GM06990 (cell line): ENCODE results near the gene GANC.
A peak's percentile ranks its signal among the peaks of the same experiment; 100 is the strongest.

Experiments
- DNase-seq: peaks from one replicate; pipeline ENCODE4 v3.0.0-alpha.2; 2011; ENCODE audit not compliant: insufficient read length; ENCODE audit errors: extremely low read depth
- H3K27me3 ChIP-seq: replicated peaks from 2 replicates; pipeline ENCODE4 v1.6.0; 2011; ENCODE audit warnings: low read length; ENCODE audit not compliant: control insufficient read depth, insufficient read depth
- H3K36me3 ChIP-seq: 2 replicates; pipeline ENCODE4 v1.5.1; 2011; ENCODE audit warnings: low read length; ENCODE audit not compliant: control insufficient read depth, insufficient read depth
- H3K4me3 ChIP-seq: replicated peaks from 2 replicates; pipeline ENCODE4 v1.5.1; 2011; ENCODE audit warnings: low read depth, mild to moderate bottlenecking, control low read depth, low read length
- CTCF ChIP-seq: IDR thresholded peaks from 2 replicates; pipeline ENCODE4 v1.5.1; 2011; ENCODE audit warnings: low read length, control low read depth, mild to moderate bottlenecking, inconsistent platforms; ENCODE audit not compliant: insufficient read depth, poor library complexity, severe bottlenecking

Gene GANC

DNA sequence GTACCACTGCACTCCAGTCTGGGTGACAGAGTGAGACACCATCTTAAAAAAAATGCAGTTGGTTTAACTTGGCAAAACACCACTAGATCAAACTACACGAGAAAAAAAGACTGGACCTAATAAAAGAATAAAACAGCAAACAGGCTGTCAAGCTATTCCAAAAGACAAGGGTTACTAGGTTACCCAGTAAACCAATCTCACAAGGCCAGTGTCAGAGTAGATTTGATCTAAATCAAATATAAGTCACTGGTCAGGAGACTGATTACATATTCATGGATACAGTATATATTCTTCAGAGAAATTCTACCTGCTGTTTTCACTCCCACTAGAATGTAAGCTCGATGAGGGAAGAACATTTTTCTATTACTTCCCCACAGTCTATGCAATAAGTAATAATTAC lies 2.5 kb upstream of the GANC start:
- H3K36me3 ChIP-seq, result no peaks in the 10 kb centered on the region; the same call in none of the 2 replicates
- no peak overlapping the region for H3K4me3 ChIP-seq
- no peak for TF ChIP-seq CTCF
- DNase-seq, result no peak
- H3K27me3 ChIP-seq, result no peaks in the 10 kb centered on the region

DNA sequence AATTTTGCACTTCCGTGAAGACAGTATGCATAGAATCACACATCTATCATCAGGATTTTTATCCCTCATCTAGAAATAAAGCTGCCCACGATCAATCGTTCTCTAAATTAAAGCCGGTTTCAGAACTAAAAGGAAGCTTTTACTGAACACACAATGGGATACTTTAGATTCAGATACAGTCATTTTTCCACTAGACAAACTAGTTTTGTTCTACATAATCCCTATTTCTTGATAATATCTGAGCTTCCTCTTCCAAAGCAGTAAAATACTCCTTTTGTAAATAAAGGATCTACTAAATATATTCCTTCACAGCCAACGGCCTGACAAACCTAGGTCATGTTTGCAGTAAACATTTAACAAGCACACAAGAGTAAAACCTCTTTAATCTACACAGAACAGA lies 2.0 kb upstream of the GANC start:
- Histone ChIP-seq H3K4me3 (no peak overlapping the region), H3K36me3 (no peaks in the 10 kb centered on the region; the same call in 1 of the 2 replicates), H3K27me3 (no peaks in the 10 kb centered on the region)
- DNase-seq, result no peak
- no peak for TF ChIP-seq CTCF

DNA sequence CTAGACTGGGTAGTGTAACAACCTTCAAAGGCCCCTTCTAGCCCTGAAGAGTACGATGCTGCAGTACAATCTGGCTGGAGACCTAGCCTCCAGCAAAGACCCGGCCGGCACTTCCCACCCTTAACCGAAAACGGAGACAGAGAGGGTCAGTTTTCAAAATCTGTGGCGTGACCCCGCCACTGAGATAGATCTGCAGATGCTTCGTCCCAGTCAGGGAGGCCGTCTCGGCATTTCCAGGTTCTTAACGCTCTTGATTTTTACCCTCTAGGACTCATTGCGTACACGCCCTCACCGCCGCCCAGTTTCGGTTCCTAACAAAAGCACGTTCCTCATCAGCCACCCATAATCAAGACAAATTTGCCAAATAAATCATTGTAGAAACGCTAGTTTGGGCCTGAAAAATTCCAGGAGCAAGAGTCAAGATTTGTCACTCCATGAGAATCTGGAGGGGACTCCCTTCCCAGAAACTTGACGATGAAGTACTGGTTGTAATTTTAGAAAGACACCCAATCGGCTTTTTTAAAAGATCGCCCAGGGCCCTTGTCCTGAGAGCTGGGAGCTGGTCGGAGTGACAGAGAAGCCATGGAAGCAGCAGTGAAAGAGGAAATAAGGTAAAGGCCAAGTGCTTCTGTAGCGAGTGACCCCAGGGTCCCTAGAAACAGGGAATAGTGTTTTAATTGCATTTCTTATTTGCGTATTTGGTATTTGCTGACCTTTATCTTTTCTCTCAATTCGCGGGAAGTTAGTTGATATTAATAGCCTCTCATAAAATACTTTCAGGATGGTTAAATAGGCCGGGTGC lies 1.1 kb downstream of the GANC start:
- no peak for TF ChIP-seq CTCF
- peak overlapping the region; percentile 71 for H3K4me3 ChIP-seq
- peak; percentile 56 for DNase-seq
- no peaks in the 10 kb centered on the region for H3K27me3 ChIP-seq
- no peaks in the 10 kb centered on the region; the same call in 1 of the 2 replicates for H3K36me3 ChIP-seq

- H3K4me3 ChIP-seq, result peak overlapping the region; percentile 71
- no peak for DNase-seq
- H3K27me3 ChIP-seq, result no peaks in the 10 kb centered on the region
- TF ChIP-seq CTCF, result no peak
- H3K36me3 ChIP-seq, result no peaks in the 10 kb centered on the region; the same call in 1 of the 2 replicates
These were observed 1.6 kb downstream of the GANC start for GRCh38 chr15:42274702-42274989.

GRCh38 chr15:42275780-42276391 lies 2.9 kb downstream of the GANC start:
- Histone ChIP-seq H3K27me3 (no peaks in the 10 kb centered on the region), H3K4me3 (peak overlapping the region; percentile 71), H3K36me3 (peaks cover 5% of the 10 kb centered on the region)
- no peak for TF ChIP-seq CTCF
- DNase-seq, result no peak
